ENCODE data around the gene ESYT2. TPM values are rescaled to one million over a fixed set of nuclear protein-coding genes. Genes with fewer than 3 reads are reported as not detected.

Gene ESYT2
- total RNA-seq, 1 experiment from 2014 or later: 37.5 TPM

GRCh38 chr7:158695726-158696452 lies 133.4 kb downstream of the ESYT2 start:
- no peaks in the 10 kb centered on the region for H3K27me3 ChIP-seq (replicated peaks; ENCODE audit: insufficient read depth, low read depth, low read length, poor library complexity)
- H3K36me3 ChIP-seq (ENCODE audit: insufficient read depth, low read length, poor library complexity, severe bottlenecking): peaks cover 79% of the 10 kb centered on the region
- CTCF ChIA-PET: interaction anchor here (1.2 kb wide), 1 partner anchor 281 kb away, joined by 8 read pairs; no protein-coding TSS in a partner anchor
- no peaks in the 10 kb centered on the region for H3K9me3 ChIP-seq (ENCODE audit: low read depth, low read length, poor library complexity, severe bottlenecking)
- BruUV-seq (replicated peaks): no TSS peak
- POLR2A ChIA-PET (ENCODE audit: low non-redundant PET): interaction anchor here (0.8 kb wide), 1 partner anchor 281 kb away, joined by 3 read pairs; no protein-coding TSS in a partner anchor
- H3K4me1 ChIP-seq (ENCODE audit: insufficient read depth, low read length, poor library complexity, severe bottlenecking): no peaks in the 10 kb centered on the region
- no peak overlapping the region for H3K4me3 ChIP-seq (ENCODE audit: low read depth, low read length, poor library complexity, severe bottlenecking)
- DNase-seq (ENCODE audit: low spot score): peak; percentile 73
- H3K27ac ChIP-seq (ENCODE audit: low read depth, low read length, poor library complexity, severe bottlenecking): no peak overlapping the region
- TF ChIP-seq CTCF (conservative IDR thresholded peaks at IDR 0.05; ENCODE audit: low read depth, low read length) (peak; percentile 61), EZH2 (IDR thresholded peaks at IDR 0.05; ENCODE audit: borderline replicate concordance, low read depth, low read length, poor library complexity, severe bottlenecking) (no peak)
- intact Hi-C loops (cut with micrococcal nuclease; ENCODE audit: unreplicated experiment): loop anchor here (5.0 kb wide), 1 partner anchor 281 kb away; no protein-coding TSS in a partner anchor

- ChIA-PET POLR2A (ENCODE audit: low non-redundant PET) (no interaction called here), CTCF (no interaction called here)
- Histone ChIP-seq H3K9me3 (ENCODE audit: low read depth, low read length, poor library complexity, severe bottlenecking) (no peaks in the 10 kb centered on the region), H3K27me3 (replicated peaks; ENCODE audit: insufficient read depth, low read depth, low read length, poor library complexity) (no peaks in the 10 kb centered on the region), H3K4me1 (ENCODE audit: insufficient read depth, low read length, poor library complexity, severe bottlenecking) (no peaks in the 10 kb centered on the region), H3K27ac (ENCODE audit: low read depth, low read length, poor library complexity, severe bottlenecking) (no peak overlapping the region), H3K36me3 (ENCODE audit: insufficient read depth, low read length, poor library complexity, severe bottlenecking) (peaks cover 77% of the 10 kb centered on the region), H3K4me3 (ENCODE audit: low read depth, low read length, poor library complexity, severe bottlenecking) (no peak overlapping the region)
- intact Hi-C loops (cut with micrococcal nuclease; ENCODE audit: unreplicated experiment): loop anchor here (5.0 kb wide), 1 partner anchor 282 kb away; no protein-coding TSS in a partner anchor
- no peak for TF ChIP-seq EZH2 (IDR thresholded peaks at IDR 0.05; ENCODE audit: borderline replicate concordance, low read depth, low read length, poor library complexity, severe bottlenecking)
- TF ChIP-seq CTCF (conservative IDR thresholded peaks at IDR 0.05; ENCODE audit: low read depth, low read length): no peak
- no TSS peak for BruUV-seq (replicated peaks)
- DNase-seq (ENCODE audit: low spot score): no peak
These were observed 134.3 kb downstream of the ESYT2 start for GRCh38 chr7:158695056-158695455.

- CTCF ChIA-PET: no interaction called here
- BruUV-seq (replicated peaks): no TSS peak
- intact Hi-C loops (cut with micrococcal nuclease; ENCODE audit: unreplicated experiment): loop anchor here (5.0 kb wide), 1 partner anchor 283 kb away; no protein-coding TSS in a partner anchor
- H3K4me3 ChIP-seq (ENCODE audit: low read depth, low read length, poor library complexity, severe bottlenecking): no peak overlapping the region
- H3K9me3 ChIP-seq (ENCODE audit: low read depth, low read length, poor library complexity, severe bottlenecking): no peaks in the 10 kb centered on the region
- no peaks in the 10 kb centered on the region for H3K4me1 ChIP-seq (ENCODE audit: insufficient read depth, low read length, poor library complexity, severe bottlenecking)
- POLR2A ChIA-PET (ENCODE audit: low non-redundant PET): no interaction called here
- TF ChIP-seq CTCF (conservative IDR thresholded peaks at IDR 0.05; ENCODE audit: low read depth, low read length): no peak
- no peak for DNase-seq (ENCODE audit: low spot score)
- H3K36me3 ChIP-seq (ENCODE audit: insufficient read depth, low read length, poor library complexity, severe bottlenecking): peaks cover 78% of the 10 kb centered on the region
- no peaks in the 10 kb centered on the region for H3K27me3 ChIP-seq (replicated peaks; ENCODE audit: insufficient read depth, low read depth, low read length, poor library complexity)
- H3K27ac ChIP-seq (ENCODE audit: low read depth, low read length, poor library complexity, severe bottlenecking): no peak overlapping the region
These were observed 134.7 kb downstream of the ESYT2 start for GRCh38 chr7:158694650-158695049.

All from A673 (cell line).